Activated effector memory CD4-positive, alpha-beta T cell treated with anti-CD3 and anti-CD28 coated beads, Interleukin-2, amount 50 U/mL, for 16 hours (primary cell): ENCODE results near the gene ZPLD1.

Experiments used
- DNase-seq: peaks from one replicate; pipeline ENCODE4 v3.0.0-alpha.2; 2020

ZPLD1 gene

GRCh38 chr3:102434715-102435114, at the start of gene ZPLD1:
TSS of gene ZPLD1 (plus strand) at chr3:102435015. CDS start at chr3:102438488, 3,473 bp downstream.
- DNase-seq = no peak

DNA sequence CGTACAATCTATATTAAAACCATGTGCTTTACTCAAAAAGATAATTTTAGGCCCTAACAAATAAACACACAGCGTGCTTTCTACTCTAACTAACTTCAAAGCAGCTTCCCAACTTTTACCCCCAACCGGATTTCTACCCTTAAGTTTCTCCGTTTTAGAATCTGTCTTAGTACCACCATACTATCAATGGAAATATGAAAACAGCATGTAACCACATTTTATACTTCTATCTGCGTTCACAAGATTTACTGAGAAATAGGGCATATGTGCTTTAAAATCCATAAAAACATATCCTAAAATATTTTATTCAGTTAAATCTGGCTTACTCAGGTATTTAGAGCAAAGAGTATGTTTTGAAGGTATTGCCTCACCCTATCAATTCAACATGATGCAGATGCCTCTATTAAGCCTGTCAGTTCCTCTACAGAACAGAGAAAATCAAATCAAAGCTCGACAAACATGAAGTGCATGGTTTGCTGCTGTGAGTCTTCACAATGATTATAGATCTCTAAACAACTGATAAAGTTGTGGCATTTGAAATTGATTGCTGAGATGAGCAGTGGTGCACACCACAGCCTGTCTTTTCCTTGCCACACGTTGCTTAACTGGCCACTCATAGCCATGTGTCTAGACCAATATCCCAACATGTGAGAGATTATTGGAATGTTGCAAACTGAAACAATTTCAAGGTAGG, 44.5 kb upstream of the ZPLD1 start:
- no peak for DNase-seq

- DNase-seq = no peak
Observed at GRCh38 chr3:102390916-102391315, 43.9 kb upstream of the ZPLD1 start.

- DNase-seq = no peak
Observed at GRCh38 chr3:102391491-102391890, 43.3 kb upstream of the ZPLD1 start.

DNA sequence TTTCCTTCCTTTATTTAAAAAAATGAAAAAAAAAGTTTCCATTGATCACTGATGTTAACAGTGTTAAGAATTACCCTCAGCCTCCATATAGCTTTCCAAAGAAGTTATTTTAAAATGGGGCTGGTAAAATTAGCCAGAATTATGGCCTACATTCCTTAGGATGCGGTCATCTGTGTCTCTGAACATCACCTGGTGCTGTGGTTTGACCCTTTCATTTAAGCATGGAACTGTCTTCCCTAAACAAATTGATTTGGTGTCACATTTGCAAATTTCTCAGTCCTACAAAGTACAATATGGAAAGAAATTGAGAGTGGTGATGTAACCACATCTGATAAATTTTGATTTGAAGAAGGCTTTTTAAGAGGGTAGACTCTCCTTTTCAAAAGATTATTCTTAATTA, 40.3 kb upstream of the ZPLD1 start:
- no peak for DNase-seq

- no peak for DNase-seq
Observed at GRCh38 chr3:102398176-102398575, 36.6 kb upstream of the ZPLD1 start.

DNA sequence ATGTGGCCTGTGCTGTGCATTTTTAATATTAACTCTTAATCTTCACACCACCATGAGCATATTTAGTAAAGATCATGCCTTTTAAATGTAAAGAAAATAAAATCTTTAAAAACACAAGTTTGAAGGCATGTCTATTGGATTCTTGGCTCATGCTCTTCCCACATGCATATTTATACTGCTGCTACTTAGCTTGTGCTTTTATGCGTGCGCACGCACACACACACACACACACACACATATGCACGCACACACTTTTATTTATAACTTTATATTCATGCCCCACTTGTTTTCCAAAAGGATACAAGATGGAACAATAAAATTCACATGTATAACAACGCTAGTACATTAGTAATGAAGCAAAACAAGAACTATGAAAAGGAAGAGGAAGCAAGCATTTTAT, 36.1 kb upstream of the ZPLD1 start:
- DNase-seq = no peak

GRCh38 chr3:102400142-102400541, 34.7 kb upstream of the ZPLD1 start:
- DNase-seq = no peak

DNA sequence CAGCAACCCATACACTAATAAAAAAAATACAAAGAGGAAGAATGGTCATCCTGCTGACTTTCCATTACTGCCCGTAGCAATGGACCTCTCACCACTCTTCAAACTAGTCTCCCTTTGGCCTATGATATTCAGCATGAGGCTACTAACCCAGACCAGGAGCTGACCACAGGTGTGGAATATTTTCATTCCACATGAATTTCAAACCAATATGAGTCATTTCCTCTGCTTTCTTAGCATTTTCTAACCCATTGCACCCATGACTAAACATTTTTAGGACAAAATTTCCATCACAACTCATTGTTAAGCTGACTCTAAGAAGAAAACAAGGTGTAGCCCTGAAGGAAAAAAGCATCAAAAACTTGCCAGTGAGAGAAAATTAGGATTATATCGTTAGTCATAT, 34.0 kb upstream of the ZPLD1 start:
- DNase-seq = no peak

GRCh38 chr3:102410616-102411015, 24.2 kb upstream of the ZPLD1 start:
- no peak for DNase-seq

- DNase-seq = no peak
Observed at GRCh38 chr3:102415553-102415952, 19.3 kb upstream of the ZPLD1 start.

DNA sequence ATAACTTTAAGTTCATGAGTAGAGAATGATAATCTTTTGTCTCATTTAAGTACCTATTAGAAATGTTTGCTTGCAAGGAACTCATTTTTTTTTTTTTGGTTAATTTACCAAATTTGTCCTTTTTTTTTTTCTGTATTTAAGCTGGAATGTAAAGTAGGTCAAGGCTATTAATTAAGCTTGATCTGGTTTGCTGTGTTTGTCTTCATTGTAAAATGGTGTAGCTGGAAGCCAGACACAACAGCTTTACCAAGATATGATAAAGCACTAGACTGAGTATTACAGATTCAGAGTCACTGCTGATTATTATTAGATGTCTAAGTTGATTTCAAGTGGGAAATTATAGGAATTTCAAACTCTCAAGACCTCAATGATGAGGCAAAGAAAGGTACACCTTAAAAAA, 15.0 kb upstream of the ZPLD1 start:
- no peak for DNase-seq

DNA sequence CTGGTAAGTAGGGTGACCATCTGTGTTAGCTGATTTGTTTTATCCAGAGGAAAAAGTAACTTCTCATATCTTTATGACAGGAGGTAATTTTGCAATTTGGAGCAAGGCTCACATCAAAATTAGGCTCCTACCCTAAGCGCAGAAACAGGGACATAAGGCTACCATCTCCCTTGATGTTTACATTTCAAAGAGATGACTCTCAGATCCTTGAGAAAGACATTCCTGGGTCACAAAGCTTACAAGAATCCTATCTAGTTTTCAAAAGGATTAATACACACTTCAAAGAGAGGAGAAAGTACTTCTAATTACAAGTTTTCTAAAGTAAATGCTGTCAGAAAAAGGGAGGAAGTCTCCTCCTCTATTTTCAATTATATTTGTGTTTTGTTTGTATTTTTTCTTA, 7.0 kb downstream of the ZPLD1 start:
- no peak for DNase-seq

GRCh38 chr3:102443021-102443420, 8.2 kb downstream of the ZPLD1 start:
- no peak for DNase-seq

GRCh38 chr3:102444101-102444500, 9.3 kb downstream of the ZPLD1 start:
- DNase-seq = no peak

DNA sequence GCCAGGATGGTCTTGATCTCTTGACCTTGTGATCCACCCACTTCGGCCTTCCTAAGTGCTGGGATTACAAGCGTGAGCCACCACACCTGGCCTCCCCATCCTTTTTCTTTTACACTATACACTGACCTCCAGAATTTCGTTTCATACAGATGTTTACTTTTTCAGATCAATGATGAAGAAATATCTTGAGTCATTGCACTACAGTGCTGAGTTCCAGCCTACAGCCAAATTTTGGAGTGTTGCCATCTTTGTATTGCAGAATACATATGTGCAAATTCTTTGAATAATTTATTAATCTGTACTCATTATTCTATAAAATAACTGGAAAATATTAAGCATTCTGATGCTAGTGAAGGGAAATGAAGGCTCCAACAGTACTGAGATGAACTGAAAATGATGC, 12.5 kb downstream of the ZPLD1 start:
- no peak for DNase-seq

DNA sequence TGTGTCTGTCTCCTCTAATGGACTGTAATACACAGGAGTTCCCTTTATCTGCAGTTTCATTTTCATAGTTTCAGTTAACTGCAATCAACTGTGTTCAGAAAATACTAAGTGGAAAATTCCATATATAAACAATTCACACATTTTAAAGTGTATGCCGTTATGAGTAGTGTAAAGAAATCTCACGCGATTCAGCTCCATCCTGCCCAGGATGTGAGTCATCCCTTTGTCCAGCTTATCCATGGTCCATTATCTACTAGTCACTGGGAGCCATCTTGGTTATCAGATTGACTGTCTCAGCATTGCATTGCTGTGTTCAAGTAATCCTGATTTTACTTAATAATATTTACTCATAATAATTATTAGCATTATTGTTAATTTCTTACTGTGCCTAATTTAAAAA, 14.5 kb downstream of the ZPLD1 start:
- no peak for DNase-seq

DNA sequence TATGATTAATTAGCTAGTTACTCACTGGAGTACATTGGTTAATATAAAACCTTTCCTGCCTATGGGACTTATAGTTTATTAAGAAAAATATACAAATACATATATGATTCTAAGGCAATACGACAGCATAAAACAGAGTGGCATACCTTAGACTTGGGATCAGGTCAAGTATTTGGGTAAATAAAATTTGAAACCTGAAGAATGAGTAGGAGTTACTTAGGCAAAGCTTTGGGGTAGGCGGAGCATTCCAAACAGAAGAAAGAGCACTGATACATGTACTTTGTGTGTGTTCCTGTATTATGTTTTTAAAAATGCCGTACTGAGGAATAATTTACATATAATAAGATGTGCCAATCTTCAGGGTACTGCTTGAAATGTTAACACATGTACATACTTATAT, 15.1 kb downstream of the ZPLD1 start:
- DNase-seq = no peak

DNA sequence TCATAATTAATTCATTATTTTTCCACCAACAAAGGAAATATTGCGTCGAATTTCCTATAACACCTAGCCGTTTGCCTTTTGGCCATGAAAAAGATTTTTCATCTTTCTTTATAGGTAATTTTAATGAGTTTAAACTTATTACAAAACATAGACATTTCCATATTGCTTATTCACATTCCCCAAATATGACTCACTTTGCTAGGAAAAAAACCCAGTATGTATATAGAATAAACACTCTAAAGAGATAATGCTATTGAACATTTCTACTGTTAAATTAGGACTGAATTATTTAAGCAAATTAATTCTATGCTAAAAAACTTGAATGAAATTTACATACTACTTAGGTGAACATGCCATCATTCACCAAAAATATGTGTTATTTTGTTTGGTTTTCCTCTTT, 16.2 kb downstream of the ZPLD1 start:
- DNase-seq = no peak

- no peak for DNase-seq
Observed at GRCh38 chr3:102451543-102451942, 16.7 kb downstream of the ZPLD1 start.

GRCh38 chr3:102454181-102454580, 19.4 kb downstream of the ZPLD1 start:
- DNase-seq = no peak

- no peak for DNase-seq
Observed at GRCh38 chr3:102457644-102458043, 22.8 kb downstream of the ZPLD1 start.

DNA sequence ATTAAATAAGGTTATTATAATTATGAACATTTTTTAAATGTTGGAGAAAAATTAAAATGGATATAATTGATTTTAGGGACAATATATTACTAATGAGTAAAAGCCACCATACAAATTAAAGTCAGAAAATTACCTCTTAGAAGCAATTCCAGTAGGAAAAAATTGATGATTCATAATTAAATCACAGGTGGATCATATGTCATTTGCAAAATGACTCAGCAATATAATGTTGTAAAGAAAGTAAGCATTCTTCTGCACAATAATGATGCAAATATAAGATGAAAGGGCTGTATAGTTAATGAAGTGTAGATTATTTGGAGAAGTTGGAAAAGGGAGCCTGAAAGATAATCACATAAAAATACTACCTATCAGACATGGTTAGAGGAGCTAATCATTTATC, 25.8 kb downstream of the ZPLD1 start:
- DNase-seq = no peak

DNA sequence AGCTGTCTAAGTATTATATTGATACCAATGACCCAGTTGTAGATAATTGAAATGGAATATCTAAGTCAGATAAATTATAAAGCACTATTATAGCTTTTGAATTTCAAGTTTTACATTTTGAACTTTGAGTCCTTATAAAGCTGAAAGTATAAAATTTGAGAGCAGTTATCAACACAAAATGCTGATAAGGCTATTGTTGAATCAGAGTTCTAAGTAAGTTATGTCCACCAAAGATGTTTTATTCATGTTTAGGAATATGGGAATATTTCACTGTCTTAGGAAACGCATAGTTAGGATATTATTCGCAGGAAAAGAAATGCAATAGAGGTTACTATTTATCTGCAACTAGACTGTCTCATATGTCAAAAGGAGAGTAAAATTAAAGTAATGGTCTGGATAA, 29.4 kb downstream of the ZPLD1 start:
- DNase-seq = no peak

DNA sequence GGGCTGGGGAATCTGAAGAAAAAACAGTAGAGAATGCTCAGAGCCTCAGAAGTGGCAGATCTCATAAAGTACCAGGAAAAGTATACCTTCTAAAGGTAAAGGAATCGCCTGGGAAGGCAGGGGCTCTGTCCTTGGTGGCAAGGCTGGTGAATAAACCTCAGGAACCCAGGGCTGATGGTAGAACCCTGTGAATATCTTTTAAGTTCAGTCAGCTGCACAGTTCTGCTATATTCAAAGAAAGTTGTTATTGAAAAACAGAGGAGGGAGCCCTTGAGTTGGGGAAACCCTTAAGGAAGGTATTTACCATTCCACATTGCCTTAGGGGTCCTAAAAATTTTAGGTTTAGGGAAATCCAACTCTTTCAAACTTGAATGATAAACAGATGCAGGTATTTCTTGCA, 31.2 kb downstream of the ZPLD1 start:
- DNase-seq = no peak

DNA sequence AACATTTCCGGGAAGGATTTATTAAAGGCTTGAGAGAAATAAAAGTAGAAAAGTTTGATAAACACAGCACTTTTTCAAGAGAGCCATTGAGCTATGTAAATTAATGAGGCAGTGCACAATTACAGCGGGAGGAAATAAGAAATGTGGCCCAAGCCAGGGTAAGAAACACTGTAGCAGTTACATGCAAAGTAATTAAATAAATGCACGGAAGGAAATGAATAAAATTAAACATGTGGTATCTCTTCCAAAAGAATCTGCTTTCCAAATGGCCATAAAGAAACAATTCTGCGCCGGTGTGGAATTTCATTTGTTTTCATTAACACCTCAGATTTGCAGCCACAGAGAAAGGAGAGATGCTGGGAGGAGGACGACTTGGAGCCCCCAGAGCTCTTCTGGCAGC, 35.3 kb downstream of the ZPLD1 start:
- no peak for DNase-seq
